Smooth muscle cell (in vitro differentiated cells): ENCODE data around the gene NFIB. TPM values are rescaled to one million over a fixed set of nuclear protein-coding genes. Genes with fewer than 3 reads are reported as not detected.

ENCODE experiments used
- DNase-seq: peaks from one replicate; lab custom pipeline; 2025; ENCODE audit not compliant: unreplicated experiment; lab: John Stamatoyannopoulos, UW
- H2AFZ ChIP-seq: fragments of 200-600 bp; sonication (generic); 2 replicates; pipeline ENCODE4 v1.6.0; 2016; ENCODE audit warnings: antibody characterized with exemption, low read depth, mild to moderate bottlenecking
- H3F3A ChIP-seq: fragments of 200-600 bp; sonication (generic); 2 replicates; pipeline ENCODE4 v1.6.0; 2017; ENCODE audit warnings: antibody characterized with exemption, low read depth
- H3K27ac ChIP-seq: fragments of 200-600 bp; sonication (generic); 2 replicates; pipeline ENCODE4 v1.5.1; 2016; ENCODE audit warnings: low read depth, mild to moderate bottlenecking
- H3K27me3 ChIP-seq: fragments of 200-600 bp; sonication (generic); 2 replicates; pipeline ENCODE4 v1.6.1; 2016; ENCODE audit warnings: low read depth, mild to moderate bottlenecking
- H3K36me3 ChIP-seq: fragments of 200-600 bp; sonication (generic); 2 replicates; pipeline ENCODE4 v1.5.1; 2016; ENCODE audit warnings: low read depth
- H3K4me1 ChIP-seq: fragments of 200-600 bp; sonication (generic); 2 replicates; pipeline ENCODE4 v1.5.1; 2016; ENCODE audit warnings: low read depth
- H3K4me2 ChIP-seq: fragments of 200-600 bp; sonication (generic); 2 replicates; pipeline ENCODE4 v1.6.0; 2016; ENCODE audit warnings: mild to moderate bottlenecking
- H3K4me3 ChIP-seq: fragments of 200-600 bp; sonication (generic); 2 replicates; pipeline ENCODE4 v1.5.1; 2016; ENCODE audit warnings: mild to moderate bottlenecking
- H3K79me2 ChIP-seq: fragments of 200-600 bp; sonication (generic); 2 replicates; pipeline ENCODE4 v1.6.0; 2016; ENCODE audit warnings: low read depth, mild to moderate bottlenecking
- H3K9ac ChIP-seq: fragments of 200-600 bp; sonication (generic); 2 replicates; pipeline ENCODE4 v1.6.0; 2016; ENCODE audit warnings: low read depth
- H3K9me3 ChIP-seq: fragments of 200-600 bp; sonication (generic); replicated peaks from 2 replicates; pipeline ENCODE4 v1.5.1; 2016; ENCODE audit warnings: low read depth
- H4K20me1 ChIP-seq: fragments of 200-600 bp; sonication (generic); 2 replicates; pipeline ENCODE4 v1.6.0; 2016; ENCODE audit warnings: low read depth
- CTCF ChIP-seq: fragments of 200-600 bp; sonication (generic); IDR thresholded peaks from 2 replicates; pipeline ENCODE4 v1.5.1; 2017; ENCODE audit warnings: borderline replicate concordance, mild to moderate bottlenecking, antibody characterized with exemption; ENCODE audit not compliant: insufficient read depth, poor library complexity, severe bottlenecking
- WGBS: methylation state at CpG from one replicate; pipeline ENCODE4 v1.1.7; 2016; ENCODE audit warnings: low lambda C conversion rate; 5-methylcytosine and 5-hydroxymethylcytosine counted together
- polyA plus RNA-seq: library from polyadenylated mRNA; unstranded; fragments of >200 nt; fragmentation: Nextera tagmentation; extraction: Ambion mirVana; gene quantifications from 2 replicates; pipeline ENCODE4 v1.2.1, GENCODE V29; 2016
- total RNA-seq: library from RNA; depleted of rRNA; stranded (reverse); fragments of >200 nt; gene quantifications from 2 replicates; pipeline ENCODE4 v1.2.3, GENCODE V29; 2014

Gene NFIB
- total and polyA plus RNA-seq, 2 experiments from 2014 or later = 0.93 to 1.7 TPM

- peak; percentile 58 for DNase-seq
- H3K27me3 ChIP-seq = peaks cover 35% of the 10 kb centered on the region
- no peak overlapping the region for H3K9ac ChIP-seq
- H3K4me2 ChIP-seq = peak overlapping the region; percentile 98
- H3F3A ChIP-seq = no peaks in the 10 kb centered on the region
- no peaks in the 10 kb centered on the region for H4K20me1 ChIP-seq
- no peak for TF ChIP-seq CTCF
- no peaks in the 10 kb centered on the region for H3K9me3 ChIP-seq
- H3K4me1 ChIP-seq = peaks cover 6% of the 10 kb centered on the region
- H2AFZ ChIP-seq = peak overlapping the region; percentile 87
- H3K36me3 ChIP-seq = no peaks in the 10 kb centered on the region
- H3K4me3 ChIP-seq = peak overlapping the region; percentile 81
- H3K27ac ChIP-seq = no peak overlapping the region
- no peaks in the 10 kb centered on the region for H3K79me2 ChIP-seq
- WGBS = under 1% methylated on average over 36 of the region's 109 CpGs
Observed at GRCh38 chr9:14314929-14315874, 1.3 kb upstream of the NFIB start.

GRCh38 chr9:14314424-14314928 is 535 bp upstream of the NFIB start:
- no peak for DNase-seq
- H3K27me3 ChIP-seq = peaks cover 35% of the 10 kb centered on the region
- H3K27ac ChIP-seq = no peak overlapping the region
- peak overlapping the region; percentile 98 for H3K4me2 ChIP-seq
- H3K4me1 ChIP-seq = peaks cover 12% of the 10 kb centered on the region
- 0% methylated on average over 16 of the region's 21 CpGs for WGBS
- H3K79me2 ChIP-seq = no peaks in the 10 kb centered on the region
- H3F3A ChIP-seq = no peaks in the 10 kb centered on the region
- H4K20me1 ChIP-seq = no peaks in the 10 kb centered on the region
- no peak overlapping the region for H3K9ac ChIP-seq
- peak overlapping the region; percentile 81 for H3K4me3 ChIP-seq
- no peaks in the 10 kb centered on the region for H3K9me3 ChIP-seq
- H3K36me3 ChIP-seq = no peaks in the 10 kb centered on the region
- no peak for TF ChIP-seq CTCF
- H2AFZ ChIP-seq = peak overlapping the region; percentile 87

- H2AFZ ChIP-seq = peak overlapping the region; percentile 95
- peak overlapping the region; percentile 21 for H3K9ac ChIP-seq
- DNase-seq = no peak
- no peaks in the 10 kb centered on the region for H3F3A ChIP-seq
- under 1% methylated on average over 33 of the region's 33 CpGs for WGBS
- no peaks in the 10 kb centered on the region for H4K20me1 ChIP-seq
- H3K27ac ChIP-seq = no peak overlapping the region
- TF ChIP-seq CTCF = no peak
- H3K36me3 ChIP-seq = no peaks in the 10 kb centered on the region
- H3K4me2 ChIP-seq = peak overlapping the region; percentile 98
- peak overlapping the region; percentile 81 for H3K4me3 ChIP-seq
- H3K4me1 ChIP-seq = peaks cover 12% of the 10 kb centered on the region
- H3K9me3 ChIP-seq = no peaks in the 10 kb centered on the region
- H3K27me3 ChIP-seq = peaks cover 35% of the 10 kb centered on the region
- H3K79me2 ChIP-seq = no peaks in the 10 kb centered on the region
Observed at GRCh38 chr9:14313378-14313940, 482 bp downstream of the NFIB start.
